Measurements from ENCODE around the gene C4BPA.
A peak's percentile ranks its signal among the peaks of the same experiment; 100 is the strongest.

C4BPA gene

GRCh38 chr1:207077470-207078377 is 26.3 kb upstream of the C4BPA start:
- DNase-seq (ENCODE audit: low spot score) = peak; percentile 69

- DNase-seq (ENCODE audit: low spot score) = no peak
Measured at GRCh38 chr1:207078578-207079132, 25.4 kb upstream of the C4BPA start.

GRCh38 chr1:207079706-207080241 is 24.3 kb upstream of the C4BPA start:
- no peak for DNase-seq (ENCODE audit: low spot score)

GRCh38 chr1:207081088-207081487 is 22.9 kb upstream of the C4BPA start:
- no peak for DNase-seq (ENCODE audit: low spot score)

- DNase-seq (ENCODE audit: low spot score) = no peak
Measured at GRCh38 chr1:207081806-207082205, 22.2 kb upstream of the C4BPA start.

GRCh38 chr1:207084232-207084631 is 19.8 kb upstream of the C4BPA start:
- no peak for DNase-seq (ENCODE audit: low spot score)

GRCh38 chr1:207084701-207085180 is 19.3 kb upstream of the C4BPA start:
- DNase-seq (ENCODE audit: low spot score) = peak; percentile 62

GRCh38 chr1:207085887-207086286 is 18.1 kb upstream of the C4BPA start:
- DNase-seq (ENCODE audit: low spot score) = no peak

GRCh38 chr1:207088161-207088560 is 15.9 kb upstream of the C4BPA start:
- no peak for DNase-seq (ENCODE audit: low spot score)

- peak; percentile 3 for DNase-seq (ENCODE audit: low spot score)
Measured at GRCh38 chr1:207088701-207089626, 15.1 kb upstream of the C4BPA start, which contains the start of gene C4BPB. TSS of gene C4BPB (plus strand) at chr1:207088860. CDS start at chr1:207089532, 672 bp downstream.

GRCh38 chr1:207089627-207090355 is 14.2 kb upstream of the C4BPA start:
- DNase-seq (ENCODE audit: low spot score) = no peak

- DNase-seq (ENCODE audit: low spot score) = no peak
Measured at GRCh38 chr1:207091200-207091908, 12.7 kb upstream of the C4BPA start.

- no peak for DNase-seq (ENCODE audit: low spot score)
Measured at GRCh38 chr1:207093944-207094343, 10.1 kb upstream of the C4BPA start.

GRCh38 chr1:207097871-207098324 is 6.1 kb upstream of the C4BPA start:
- no peak for DNase-seq (ENCODE audit: low spot score)

- no peak for DNase-seq (ENCODE audit: low spot score)
Measured at GRCh38 chr1:207101720-207102119, 2.3 kb upstream of the C4BPA start.

- no peak for DNase-seq (ENCODE audit: low spot score)
Measured at GRCh38 chr1:207102146-207102545, 1.9 kb upstream of the C4BPA start.

- no peak for DNase-seq (ENCODE audit: low spot score)
Measured at GRCh38 chr1:207102659-207103058, 1.4 kb upstream of the C4BPA start.

GRCh38 chr1:207109004-207109403 is 5.0 kb downstream of the C4BPA start:
- no peak for DNase-seq (ENCODE audit: low spot score)

- DNase-seq (ENCODE audit: low spot score) = no peak
Measured at GRCh38 chr1:207112616-207113296, 8.7 kb downstream of the C4BPA start.

- no peak for DNase-seq (ENCODE audit: low spot score)
Measured at GRCh38 chr1:207115269-207115668, 11.2 kb downstream of the C4BPA start.

All from CD4-positive, alpha-beta T cell treated with Interleukin-6 at 100 ng/mL for 8 hours (primary cell).